ENCODE data around the gene ZNF74.
A peak's percentile ranks its signal among the peaks of the same experiment; 100 is the strongest.
"Not testable (repeated sequence)": the region's sequence is repeated elsewhere in the genome, so short reads cannot be mapped to it uniquely, and the experiment has no call there.

The ZNF74 gene

DNA sequence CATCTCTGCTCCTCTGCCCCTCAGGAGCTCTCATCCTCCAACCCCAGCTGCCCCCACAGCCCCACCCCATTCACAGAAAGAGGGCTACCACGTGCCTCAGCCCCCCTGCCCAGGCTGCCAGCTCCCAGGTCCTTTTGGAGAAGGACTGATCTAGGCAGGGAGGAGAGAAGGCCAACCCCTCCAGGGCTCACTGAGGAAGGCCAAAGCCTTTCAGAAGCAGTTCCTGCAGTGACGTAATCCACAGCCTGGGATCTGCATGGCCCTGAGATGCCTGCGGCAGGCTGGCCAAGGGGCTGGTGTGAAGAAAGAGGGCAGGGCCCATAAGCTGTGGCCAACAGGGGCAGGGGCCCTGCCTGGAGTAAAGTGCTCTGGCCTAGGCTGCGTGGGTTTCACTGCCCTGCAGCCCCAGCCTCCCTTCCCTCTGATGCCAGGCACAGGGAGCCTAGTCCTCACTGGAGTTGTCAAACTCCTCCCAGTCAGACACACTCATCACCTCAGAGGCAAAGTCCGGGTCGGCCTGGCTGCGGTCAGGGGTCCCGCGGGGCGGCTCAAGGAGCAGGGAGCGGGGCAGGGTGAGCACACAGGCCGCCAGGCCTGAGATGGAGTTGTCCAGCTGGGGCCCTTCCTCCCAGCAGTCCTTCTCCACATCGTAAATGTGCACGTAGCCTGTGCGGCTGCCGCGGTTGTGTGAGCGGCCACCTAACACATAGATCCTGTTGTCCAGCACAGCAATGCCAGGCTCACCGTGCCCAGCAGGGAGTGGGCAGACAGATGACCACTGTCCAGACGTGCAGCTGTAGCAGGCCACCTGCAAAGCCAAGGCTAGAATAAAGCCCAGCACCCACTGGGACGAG, 47.9 kb downstream of the ZNF74 start:
- peak; percentile 91 for FAIRE-seq

DNA sequence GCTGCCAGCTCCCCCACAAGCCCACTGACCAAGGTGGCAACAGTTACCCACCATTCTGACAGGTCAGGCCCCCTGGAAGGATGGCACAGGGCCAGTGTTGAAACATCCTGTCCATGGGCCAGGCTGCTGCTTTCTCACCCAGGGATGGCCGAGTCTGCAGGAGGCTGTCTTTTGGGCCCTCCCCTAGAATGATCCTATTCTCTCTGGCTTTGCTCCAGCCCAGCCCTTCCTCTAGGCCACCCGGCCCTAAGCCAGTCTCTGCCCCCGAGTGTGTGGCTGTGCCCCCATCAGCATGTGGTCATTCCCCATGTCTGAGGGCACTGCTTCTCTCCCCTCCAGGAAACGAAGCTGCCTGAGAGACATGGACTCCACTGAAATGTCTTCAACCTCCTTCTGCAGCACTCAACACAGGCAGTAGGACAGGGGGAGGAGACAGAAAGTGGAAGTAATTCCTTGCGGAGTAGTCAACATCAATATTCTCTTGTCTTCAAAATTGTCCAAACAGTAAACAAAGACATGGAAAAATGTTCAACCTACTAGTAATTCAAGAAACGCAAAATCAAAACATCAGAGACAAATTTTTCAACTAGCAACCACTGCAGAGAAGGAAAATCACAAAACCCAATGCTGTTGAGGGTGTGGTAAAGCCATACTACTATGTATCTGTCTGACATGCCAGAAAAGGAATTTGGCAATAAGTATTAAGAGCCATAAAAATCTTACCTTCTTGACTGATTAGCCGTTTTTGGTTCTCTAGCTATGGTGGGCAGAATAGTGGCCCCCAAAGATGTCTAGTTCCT, 48.7 kb downstream of the ZNF74 start:
- FAIRE-seq (peak; percentile 86), DNase-seq (ENCODE audit: low spot score) (no peak)

More for the DNA sequence above, 47.9 kb downstream of the ZNF74 start:
- no peak for DNase-seq (ENCODE audit: low spot score)

DNA sequence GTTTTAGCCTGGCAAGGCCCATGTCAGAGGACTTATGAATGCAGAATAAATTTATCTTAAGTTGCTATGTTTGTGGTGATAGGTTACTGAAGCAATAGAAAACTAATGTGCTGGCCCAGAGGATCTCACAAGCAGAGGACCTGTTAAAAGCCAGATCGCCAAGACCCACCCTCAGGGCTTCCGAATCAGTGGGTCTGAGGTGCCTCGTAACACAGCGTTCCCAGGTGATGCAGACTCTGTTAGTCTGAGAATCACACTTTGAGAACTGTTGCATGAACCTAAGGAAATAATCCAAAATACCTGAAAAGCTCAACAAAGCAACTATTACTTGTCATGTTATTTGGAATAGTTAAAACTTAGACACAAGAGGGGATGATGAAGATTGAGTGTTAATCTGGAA, 50.4 kb downstream of the ZNF74 start:
- no peak for FAIRE-seq
- DNase-seq (ENCODE audit: low spot score) = no peak

DNA sequence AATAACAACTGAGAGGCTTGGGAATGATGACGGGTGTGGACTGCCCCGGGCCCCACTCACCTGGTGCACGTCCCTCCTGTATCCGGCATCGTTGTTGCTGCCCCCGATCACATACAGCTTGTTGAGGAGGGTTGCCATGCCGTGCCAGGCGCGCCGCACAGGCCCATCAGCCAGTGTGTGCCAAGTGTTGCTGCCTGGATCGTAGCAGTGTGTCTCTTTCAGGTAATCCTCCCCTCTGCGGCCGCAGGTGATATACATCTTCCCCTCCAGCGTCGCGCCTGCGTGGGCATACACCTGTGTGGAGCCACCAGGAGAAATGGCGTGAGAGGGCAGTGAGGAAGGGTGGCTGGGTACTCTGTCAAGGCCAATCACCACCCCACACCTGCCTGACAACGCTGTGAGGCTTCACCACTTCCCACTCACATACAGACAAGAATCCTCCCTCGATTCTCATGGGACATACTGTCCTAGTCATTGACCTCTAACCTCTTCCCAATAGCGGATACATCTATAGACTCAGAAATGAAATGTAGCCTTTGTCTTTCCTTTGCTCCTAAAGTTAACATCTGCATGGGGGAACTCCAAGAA, 52.5 kb downstream of the ZNF74 start:
- FAIRE-seq = peak; percentile 65

DNA sequence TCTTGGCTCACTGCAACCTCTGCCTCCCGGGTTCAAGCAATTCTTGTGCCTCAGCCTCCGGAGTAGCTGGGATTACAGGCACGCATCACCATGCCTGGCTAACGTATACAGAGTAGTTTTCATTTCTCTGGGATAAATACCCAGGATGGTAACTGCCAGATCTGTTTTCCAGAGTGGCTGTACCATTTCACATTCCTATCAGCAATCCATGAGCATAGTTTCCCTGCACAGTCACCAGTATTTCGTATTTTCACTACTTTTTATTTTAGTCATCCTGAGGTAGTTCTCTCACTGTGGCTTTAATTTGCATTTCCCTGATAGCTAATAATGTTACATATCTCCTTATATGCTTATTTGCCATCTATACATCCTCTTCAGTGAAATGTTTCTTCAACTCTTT, 54.7 kb downstream of the ZNF74 start:
- no peak for FAIRE-seq
- DNase-seq (ENCODE audit: low spot score) = no peak

More for the DNA sequence above, 52.5 kb downstream of the ZNF74 start:
- no peak for DNase-seq (ENCODE audit: low spot score)

DNA sequence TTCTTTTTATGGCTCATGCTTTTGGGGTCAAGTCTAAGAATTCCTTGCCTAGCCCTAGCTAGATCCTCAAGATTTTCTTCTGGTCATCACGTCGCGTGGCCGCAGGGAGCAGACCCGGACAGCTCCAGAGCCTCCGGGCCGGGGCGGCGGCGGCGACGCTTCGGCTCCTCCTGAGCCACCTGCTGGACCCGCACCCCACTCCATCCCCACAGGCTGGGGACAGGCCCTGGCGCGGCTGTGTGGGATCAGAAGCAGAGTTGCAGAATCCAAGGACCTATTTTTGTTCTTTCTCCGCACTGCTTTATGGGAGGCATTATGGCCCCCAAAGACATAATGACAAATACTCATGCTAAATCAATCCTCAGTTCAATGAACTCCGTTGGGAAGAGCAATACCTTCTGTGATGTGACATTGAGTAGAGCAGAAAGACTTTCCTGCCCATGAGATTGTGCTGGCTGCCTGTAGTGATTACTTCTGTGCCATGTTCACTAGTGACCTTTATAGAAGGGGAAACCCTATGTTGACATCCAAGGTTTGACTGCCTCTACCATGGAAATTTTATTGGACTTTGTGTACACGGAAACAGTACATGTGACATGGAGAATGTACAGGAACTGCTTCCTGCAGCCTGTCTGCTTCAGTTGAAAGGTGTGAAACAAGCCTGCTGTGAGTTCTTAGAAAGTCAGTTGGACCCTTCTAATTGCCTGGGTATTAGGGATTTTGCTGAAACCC, 56.0 kb downstream of the ZNF74 start:
- peak; percentile 86 for FAIRE-seq

DNA sequence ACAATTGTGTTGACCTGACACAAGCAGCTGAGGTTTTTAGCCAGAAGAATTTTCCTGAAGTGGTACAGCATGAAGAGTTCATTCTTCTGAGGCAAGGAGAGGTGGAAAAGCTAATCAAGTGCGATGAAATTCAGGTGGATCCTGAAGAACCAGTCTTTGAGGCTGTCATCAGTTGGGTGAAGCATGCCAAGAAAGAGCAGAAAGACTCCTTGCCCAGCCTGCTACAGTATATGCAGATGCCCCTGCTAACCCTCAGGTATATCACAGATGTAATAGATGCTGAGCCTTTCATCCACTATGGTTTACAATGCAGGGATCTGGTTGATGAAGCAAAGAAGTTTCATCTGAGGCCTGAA, 56.6 kb downstream of the ZNF74 start:
- FAIRE-seq = no peak
- no peak for DNase-seq (ENCODE audit: low spot score)

More for the DNA sequence above, 56.0 kb downstream of the ZNF74 start:
- DNase-seq (ENCODE audit: low spot score) = no peak

DNA sequence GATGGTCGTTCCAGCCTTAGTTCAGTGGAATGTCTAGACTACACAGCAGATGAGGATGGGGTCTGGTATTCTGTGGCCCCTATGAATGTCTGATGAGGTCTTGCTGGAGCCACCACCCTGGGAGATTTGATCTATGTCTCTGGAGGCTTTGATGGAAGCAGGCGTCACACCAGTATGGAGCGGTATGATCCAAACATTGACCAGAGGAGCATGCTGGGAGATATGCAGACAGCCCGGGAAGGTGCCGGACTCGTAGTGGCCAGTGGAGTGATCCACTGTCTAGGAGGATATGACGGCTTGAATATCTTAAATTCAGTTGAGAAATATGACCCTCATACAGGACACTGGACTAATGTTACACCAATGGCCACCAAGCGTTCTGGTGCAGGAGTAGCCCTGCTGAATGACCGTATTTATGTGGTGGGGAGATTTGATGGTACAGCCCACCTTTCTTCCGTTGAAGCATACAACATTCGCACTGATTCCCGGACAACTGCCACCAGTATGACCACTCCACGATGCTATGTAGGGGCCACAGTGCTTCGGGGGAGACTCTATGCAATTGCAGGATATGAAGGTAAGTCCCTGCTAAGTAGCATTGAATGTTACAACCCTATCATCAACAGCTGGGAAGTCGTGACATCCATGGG, 57.3 kb downstream of the ZNF74 start:
- FAIRE-seq = peak; percentile 91
- DNase-seq (ENCODE audit: low spot score) = not testable (repeated sequence)

DNA sequence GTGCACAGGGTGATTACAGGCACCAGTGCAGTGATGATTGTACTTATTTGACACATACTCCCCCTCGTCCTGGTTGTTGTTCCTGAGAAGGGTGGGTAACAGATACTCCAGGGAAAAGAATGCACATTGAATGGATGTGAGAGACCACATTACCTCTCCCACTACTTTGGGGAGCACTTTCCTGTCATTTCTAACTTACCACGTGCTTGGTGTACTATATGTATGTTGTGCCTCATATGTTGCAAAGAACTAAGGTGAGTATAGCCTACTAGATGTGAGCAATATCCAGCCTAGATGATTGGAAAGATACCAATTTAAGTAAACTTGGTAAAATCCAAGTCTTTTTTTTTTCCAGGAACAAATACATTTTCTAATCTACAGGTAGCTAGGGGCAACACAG, 58.0 kb downstream of the ZNF74 start:
- peak; percentile 52 for FAIRE-seq
- no peak for DNase-seq (ENCODE audit: low spot score)

DNA sequence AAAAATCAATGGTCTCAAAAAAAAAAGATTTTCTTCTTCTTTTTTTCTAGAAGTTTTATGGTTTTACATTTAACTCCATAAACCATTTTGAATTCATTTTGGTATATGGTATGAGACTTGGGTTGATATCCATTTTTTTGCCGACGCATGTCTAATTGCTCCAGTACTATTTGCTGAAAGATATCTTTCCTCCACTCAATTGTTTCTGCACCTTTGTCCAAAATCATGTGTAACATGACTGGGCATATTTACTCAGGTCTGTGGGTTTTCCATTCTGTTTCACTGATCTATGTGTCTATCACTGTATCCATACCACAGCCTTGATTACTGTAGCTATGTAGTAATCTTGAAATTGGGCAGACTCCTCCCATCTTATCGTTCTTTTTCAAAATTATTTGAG, 59.3 kb downstream of the ZNF74 start:
- FAIRE-seq (no peak), DNase-seq (ENCODE audit: low spot score) (no peak)

DNA sequence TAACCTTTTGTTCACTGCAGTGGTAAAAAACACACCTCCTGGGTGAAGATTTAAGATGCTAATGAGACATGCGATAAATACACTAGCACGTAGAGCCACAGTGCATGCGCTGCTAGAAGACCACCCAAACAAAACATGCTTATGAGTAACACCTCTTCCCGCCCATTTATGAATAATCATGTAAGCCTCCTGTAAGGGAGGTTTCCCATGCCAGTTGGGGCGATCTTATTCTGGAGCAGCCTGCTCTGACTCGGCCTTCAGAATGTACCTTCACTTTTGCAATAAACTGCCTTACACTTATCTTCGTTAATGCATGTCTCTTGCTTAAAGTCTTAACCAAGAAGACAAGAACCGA, 61.7 kb downstream of the ZNF74 start:
- FAIRE-seq (peak; percentile 81), DNase-seq (ENCODE audit: low spot score) (no peak)

DNA sequence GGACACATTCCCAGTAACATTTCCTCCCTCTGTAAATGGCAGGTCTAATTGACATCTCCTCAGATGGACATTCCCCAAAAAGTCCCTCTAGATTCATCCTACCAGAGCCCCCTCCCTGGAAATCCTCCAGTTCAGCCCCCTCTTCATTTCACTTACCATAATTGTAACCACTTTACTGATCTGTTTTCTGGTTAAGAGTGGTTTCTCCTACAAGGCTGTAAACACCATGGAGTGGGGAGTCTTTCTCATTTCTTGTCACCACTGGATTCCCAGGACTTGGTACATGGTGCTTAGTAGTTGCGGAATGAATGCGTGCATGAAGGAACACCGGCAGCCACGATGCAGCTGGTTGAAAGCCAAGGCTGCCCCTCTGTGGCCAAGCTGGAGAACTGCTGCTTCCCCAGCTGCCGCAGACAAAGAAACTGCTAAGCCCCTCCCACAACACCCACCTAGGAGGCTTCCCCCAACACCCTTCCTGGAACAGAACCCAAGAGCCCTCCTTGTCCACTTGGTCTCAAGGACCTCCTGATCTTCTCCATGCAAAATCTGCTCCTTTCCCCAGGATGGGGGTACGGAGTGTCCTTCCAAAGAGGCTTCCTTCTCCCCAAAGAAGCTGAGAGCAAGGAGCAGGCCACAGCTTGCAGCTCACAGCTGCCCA, 62.2 kb downstream of the ZNF74 start:
- FAIRE-seq (peak; percentile 32), DNase-seq (ENCODE audit: low spot score) (peak; percentile 95)

DNA sequence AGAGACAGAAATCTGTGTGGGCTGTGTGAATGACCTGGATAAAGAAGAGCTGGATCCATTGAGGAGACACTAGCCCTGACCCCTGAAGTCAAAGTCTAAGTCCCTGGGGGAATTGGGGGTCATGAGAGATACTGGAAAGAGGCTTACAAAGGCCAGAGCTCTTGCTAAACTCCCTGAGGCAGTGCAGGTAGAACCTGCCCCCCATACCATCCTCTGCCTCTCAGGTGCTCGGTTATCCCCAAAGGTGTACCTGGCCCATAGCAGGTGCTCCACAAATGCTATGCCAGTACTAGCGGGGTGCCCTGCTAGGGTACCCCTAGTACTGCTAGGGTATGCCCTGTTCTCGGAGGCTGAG, 62.7 kb downstream of the ZNF74 start:
- DNase-seq (ENCODE audit: low spot score) = no peak
- no peak for FAIRE-seq

DNA sequence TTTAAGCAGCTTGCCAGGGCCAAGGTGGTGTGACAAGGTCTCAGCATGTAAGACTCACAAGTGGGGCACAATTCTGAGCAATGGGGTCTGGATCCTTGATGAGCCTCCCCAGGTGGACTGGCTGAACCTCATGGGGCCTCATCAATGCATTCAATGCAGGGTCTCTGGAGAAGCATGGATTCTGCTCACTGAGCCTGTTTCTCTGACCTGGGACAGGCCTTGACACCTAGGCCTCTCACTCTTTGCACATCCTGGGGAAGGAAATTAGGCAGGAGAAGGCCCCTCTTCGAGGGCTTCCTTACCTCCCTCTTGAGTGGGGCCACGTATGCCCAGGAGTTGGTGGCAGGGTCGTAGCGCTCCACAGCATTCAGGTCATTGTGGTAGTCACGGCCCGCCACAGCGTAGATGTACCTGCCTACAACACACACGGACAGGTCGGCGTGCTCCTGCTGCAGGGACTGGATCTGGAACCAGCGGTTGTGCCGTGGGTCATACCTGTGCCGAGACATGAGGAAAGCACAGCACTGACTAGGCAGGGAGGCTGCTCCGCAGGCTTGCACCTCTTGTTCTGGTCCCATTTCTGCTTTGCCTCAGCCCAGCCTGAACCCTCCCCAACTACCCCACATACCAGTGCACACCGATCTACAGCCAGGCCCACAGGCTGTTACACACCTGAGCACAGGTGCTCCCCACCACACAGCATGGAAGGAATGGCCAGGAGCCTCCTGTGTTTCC, 63.7 kb downstream of the ZNF74 start:
- DNase-seq (ENCODE audit: low spot score) (no peak), FAIRE-seq (peak; percentile 44)
